SK-N-SH (cell line): ENCODE measurements around the gene OPCML.

ENCODE experiments used
- CTCF ChIP-seq: fragments of 200-600 bp; sonication (generic); IDR thresholded peaks from 2 replicates; pipeline ENCODE4 v1.6.1; 2017; ENCODE audit warnings: antibody characterized with exemption, mild to moderate bottlenecking, moderate library complexity
- GABPA ChIP-seq: IDR thresholded peaks from 2 replicates; pipeline ENCODE4 v1.4.0; 2012; ENCODE audit warnings: low read depth, mild to moderate bottlenecking
- MAX ChIP-seq: IDR thresholded peaks from 2 replicates; pipeline ENCODE4 v1.4.0; 2012; ENCODE audit warnings: low read depth
- NFIC ChIP-seq: IDR thresholded peaks from 2 replicates; pipeline ENCODE4 v1.4.0; 2012; ENCODE audit warnings: borderline replicate concordance
- POLR2AphosphoS5 ChIP-seq: IDR thresholded peaks from 2 replicates; pipeline ENCODE4 v1.6.1; 2012; ENCODE audit warnings: low read depth, low read length
- SMC3 ChIP-seq: IDR thresholded peaks from 2 replicates; pipeline ENCODE4 v1.6.1; 2012; ENCODE audit warnings: low read depth, low read length, improper control_type of control experiment
- TF ChIP-seq, protein P1 (sequence below): fragments of 150-350 bp; IDR thresholded peaks from 2 replicates; pipeline ENCODE4 v1.6.1; 2016; ENCODE audit warnings: mild to moderate bottlenecking, low read depth, low read length
- TF ChIP-seq, protein P2 (sequence below): IDR thresholded peaks from 2 replicates; pipeline ENCODE4 v1.6.1; 2012; ENCODE audit warnings: mild to moderate bottlenecking, low read depth, low read length, moderate library complexity

- TF ChIP-seq CTCF (no peak), MAX (no peak), SMC3 (no peak), NFIC (no peak), GABPA (no peak), POLR2AphosphoS5 (no peak)
- TF ChIP-seq, protein P1, sequence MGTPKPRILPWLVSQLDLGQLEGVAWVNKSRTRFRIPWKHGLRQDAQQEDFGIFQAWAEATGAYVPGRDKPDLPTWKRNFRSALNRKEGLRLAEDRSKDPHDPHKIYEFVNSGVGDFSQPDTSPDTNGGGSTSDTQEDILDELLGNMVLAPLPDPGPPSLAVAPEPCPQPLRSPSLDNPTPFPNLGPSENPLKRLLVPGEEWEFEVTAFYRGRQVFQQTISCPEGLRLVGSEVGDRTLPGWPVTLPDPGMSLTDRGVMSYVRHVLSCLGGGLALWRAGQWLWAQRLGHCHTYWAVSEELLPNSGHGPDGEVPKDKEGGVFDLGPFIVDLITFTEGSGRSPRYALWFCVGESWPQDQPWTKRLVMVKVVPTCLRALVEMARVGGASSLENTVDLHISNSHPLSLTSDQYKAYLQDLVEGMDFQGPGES: no peak
- TF ChIP-seq, protein P2, sequence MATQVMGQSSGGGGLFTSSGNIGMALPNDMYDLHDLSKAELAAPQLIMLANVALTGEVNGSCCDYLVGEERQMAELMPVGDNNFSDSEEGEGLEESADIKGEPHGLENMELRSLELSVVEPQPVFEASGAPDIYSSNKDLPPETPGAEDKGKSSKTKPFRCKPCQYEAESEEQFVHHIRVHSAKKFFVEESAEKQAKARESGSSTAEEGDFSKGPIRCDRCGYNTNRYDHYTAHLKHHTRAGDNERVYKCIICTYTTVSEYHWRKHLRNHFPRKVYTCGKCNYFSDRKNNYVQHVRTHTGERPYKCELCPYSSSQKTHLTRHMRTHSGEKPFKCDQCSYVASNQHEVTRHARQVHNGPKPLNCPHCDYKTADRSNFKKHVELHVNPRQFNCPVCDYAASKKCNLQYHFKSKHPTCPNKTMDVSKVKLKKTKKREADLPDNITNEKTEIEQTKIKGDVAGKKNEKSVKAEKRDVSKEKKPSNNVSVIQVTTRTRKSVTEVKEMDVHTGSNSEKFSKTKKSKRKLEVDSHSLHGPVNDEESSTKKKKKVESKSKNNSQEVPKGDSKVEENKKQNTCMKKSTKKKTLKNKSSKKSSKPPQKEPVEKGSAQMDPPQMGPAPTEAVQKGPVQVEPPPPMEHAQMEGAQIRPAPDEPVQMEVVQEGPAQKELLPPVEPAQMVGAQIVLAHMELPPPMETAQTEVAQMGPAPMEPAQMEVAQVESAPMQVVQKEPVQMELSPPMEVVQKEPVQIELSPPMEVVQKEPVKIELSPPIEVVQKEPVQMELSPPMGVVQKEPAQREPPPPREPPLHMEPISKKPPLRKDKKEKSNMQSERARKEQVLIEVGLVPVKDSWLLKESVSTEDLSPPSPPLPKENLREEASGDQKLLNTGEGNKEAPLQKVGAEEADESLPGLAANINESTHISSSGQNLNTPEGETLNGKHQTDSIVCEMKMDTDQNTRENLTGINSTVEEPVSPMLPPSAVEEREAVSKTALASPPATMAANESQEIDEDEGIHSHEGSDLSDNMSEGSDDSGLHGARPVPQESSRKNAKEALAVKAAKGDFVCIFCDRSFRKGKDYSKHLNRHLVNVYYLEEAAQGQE: no peak
Measured at GRCh38 chr11:132549001-132549400, 983.3 kb downstream of the OPCML start.
